Right lobe of liver (tissue), 6 donors: ENCODE data around the gene ZNF438. TPM values are rescaled to one million over a fixed set of nuclear protein-coding genes. Genes with fewer than 3 reads are reported as not detected.

Source experiments
- ATAC-seq, 4 donors: fragments of 200-7000 bp; cut with Tn5 transposase; one replicate each; pipeline ENCODE4 v1.9.1; 2020; ENCODE audit warnings: mild to moderate bottlenecking in 4 of 4, moderate library complexity in 4 of 4
- DNase-seq, 3 donors: peaks; one replicate each; pipeline ENCODE4 v3.0.0-alpha.2; 2020
- H3K27ac ChIP-seq, 3 donors: fragments of 200-600 bp; one replicate each; pipeline ENCODE4 v1.8.0; 2022
- H3K27me3 ChIP-seq, 2 donors: fragments of 200-600 bp; one replicate each; pipeline ENCODE4 v1.8.0; 2022
- H3K36me3 ChIP-seq, 4 donors: fragments of 200-600 bp; sonication (generic) in 1 of 4; one replicate each; pipeline versions ENCODE4 v1.5.1 to v1.8.0; 2017 to 2022; ENCODE audit warnings: control low read depth in 1 of 4
- H3K4me1 ChIP-seq, 4 donors: fragments of 200-600 bp; sonication (generic) in 1 of 4; one replicate each; pipeline versions ENCODE4 v1.5.1 to v1.8.0; 2017 to 2022; ENCODE audit warnings: control low read depth in 1 of 4
- H3K4me3 ChIP-seq, 3 donors: fragments of 200-600 bp; one replicate each; pipeline ENCODE4 v1.8.0; 2022
- H3K9me3 ChIP-seq, 4 donors: fragments of 200-600 bp; sonication (generic) in 1 of 4; one replicate each; pipeline versions ENCODE4 v1.5.1 to v1.8.0; 2017 to 2022; ENCODE audit warnings: control low read depth in 1 of 4
- POLR2A ChIP-seq: fragments of 450-650 bp; IDR thresholded peaks from one replicate; pipeline ENCODE4 v1.6.1; 2017; ENCODE audit warnings: antibody characterized with exemption, mild to moderate bottlenecking
- WGBS: methylation state at CpG from one replicate; pipeline ENCODE4 v1.1.6; 2018; ENCODE audit warnings: low coverage, low lambda C conversion rate; ENCODE audit not compliant: insufficient coverage; ENCODE audit errors: missing lambda C conversion rate; 5-methylcytosine and 5-hydroxymethylcytosine counted together
- intact Hi-C, 2 donors: fragments of 100-400 bp; cut with DNase I; formaldehyde crosslinking; loops; one replicate each; pipeline versions ENCODE4 v1.11.2 to v1.14.1; 2022
- total RNA-seq, 6 experiments: library from RNA; depleted of rRNA in 2 of 6; stranded (reverse); fragments of >200 nt in 2 of 6; fragmentation: NEBNext Ultra II Directional in 3 of 6; extraction: Animal tissue kit (Norgen Biotek cat#: 25700) in 3 of 6; gene quantifications; one replicate each; pipeline versions ENCODE4 v1.1.0 to v1.2.4, GENCODE V29; 2016 to 2023
- TF ChIP-seq, protein P1 (sequence below), 4 donors: fragments of 200-600 bp in 3 of 4; fragments of 450-650 bp in 1 of 4; IDR thresholded peaks; one replicate each; pipeline versions ENCODE4 v1.5.1 to v1.8.0; 2016 to 2022; ENCODE audit warnings: antibody characterized with exemption in 4 of 4, mild to moderate bottlenecking in 2 of 4
- donor health status: DM: no; HTN: yes; CAD: no.
- donor health status: DM: no; HTN: no; CAD: no.
- donor health status: DM: no; HTN: no; CAD: no.
- donor health status: DM: no; HTN: yes; CAD: no.
- donor health status: DM: no; HTN: yes; CAD: no.

ZNF438 gene
- total RNA-seq, 6 experiments from 2014 or later: 2.5 to 5.2 (median 3.3) TPM

DNA sequence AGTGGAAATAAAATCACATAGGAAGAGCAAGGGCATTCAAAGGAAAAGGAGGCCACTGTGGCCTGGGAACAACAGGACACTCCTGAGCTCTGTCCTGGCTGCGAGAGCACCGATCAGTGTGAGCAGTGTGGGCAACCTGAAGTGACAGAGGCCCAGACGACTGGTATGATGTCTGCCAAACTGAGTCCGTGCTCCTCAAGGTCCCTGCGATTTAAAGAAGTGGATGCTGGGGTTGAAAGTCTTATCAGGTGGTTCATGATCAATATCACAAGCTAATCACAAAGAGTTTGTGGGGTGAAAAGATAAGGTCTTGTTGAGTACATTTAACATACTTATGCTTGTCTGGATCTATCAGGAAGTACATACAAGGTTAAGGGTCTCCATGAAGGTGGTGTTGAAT lies 176.5 kb downstream of the ZNF438 start:
- Histone ChIP-seq H3K4me3 (no peak overlapping the region), H3K36me3 (no peaks in the 10 kb centered on the region), H3K27ac (no peak overlapping the region), H3K4me1 (no peaks in the 10 kb centered on the region), H3K9me3 (no peaks in the 10 kb centered on the region), H3K27me3 (no peaks in the 10 kb centered on the region)
- TF ChIP-seq POLR2A: no peak
- TF ChIP-seq, protein P1, sequence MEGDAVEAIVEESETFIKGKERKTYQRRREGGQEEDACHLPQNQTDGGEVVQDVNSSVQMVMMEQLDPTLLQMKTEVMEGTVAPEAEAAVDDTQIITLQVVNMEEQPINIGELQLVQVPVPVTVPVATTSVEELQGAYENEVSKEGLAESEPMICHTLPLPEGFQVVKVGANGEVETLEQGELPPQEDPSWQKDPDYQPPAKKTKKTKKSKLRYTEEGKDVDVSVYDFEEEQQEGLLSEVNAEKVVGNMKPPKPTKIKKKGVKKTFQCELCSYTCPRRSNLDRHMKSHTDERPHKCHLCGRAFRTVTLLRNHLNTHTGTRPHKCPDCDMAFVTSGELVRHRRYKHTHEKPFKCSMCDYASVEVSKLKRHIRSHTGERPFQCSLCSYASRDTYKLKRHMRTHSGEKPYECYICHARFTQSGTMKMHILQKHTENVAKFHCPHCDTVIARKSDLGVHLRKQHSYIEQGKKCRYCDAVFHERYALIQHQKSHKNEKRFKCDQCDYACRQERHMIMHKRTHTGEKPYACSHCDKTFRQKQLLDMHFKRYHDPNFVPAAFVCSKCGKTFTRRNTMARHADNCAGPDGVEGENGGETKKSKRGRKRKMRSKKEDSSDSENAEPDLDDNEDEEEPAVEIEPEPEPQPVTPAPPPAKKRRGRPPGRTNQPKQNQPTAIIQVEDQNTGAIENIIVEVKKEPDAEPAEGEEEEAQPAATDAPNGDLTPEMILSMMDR (IDR thresholded peaks at IDR 0.05): no peak
- ATAC-seq (peak in 1 of 4 donors; percentile 21), DNase-seq (no peak)
- 92% methylated on average over 2 of the region's 5 CpGs for WGBS
- intact Hi-C loops: no loop called here

DNA sequence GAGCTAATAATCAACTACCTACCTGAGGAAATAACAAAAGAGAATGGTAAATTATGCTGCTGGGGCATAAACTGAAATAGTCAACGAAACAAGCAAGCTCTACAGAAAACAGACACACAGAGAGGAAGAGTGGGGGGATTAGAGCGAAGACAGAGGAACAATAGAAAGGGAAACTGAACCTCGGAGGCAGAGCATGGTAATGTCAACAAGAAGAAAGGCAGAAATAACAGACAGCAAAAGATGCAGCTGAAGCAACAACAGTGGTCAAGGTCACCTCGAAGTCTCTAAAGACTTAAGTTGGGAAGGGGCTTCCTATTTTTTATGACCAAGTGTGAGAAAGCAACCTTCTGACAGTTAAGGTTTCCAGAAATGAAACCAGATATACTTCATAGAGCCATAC lies 177.0 kb downstream of the ZNF438 start:
- DNase-seq: no peak
- Histone ChIP-seq H3K27me3 (no peaks in the 10 kb centered on the region), H3K4me1 (no peaks in the 10 kb centered on the region), H3K36me3 (no peaks in the 10 kb centered on the region), H3K9me3 (no peaks in the 10 kb centered on the region), H3K27ac (no peak overlapping the region), H3K4me3 (no peak overlapping the region)
- ATAC-seq: no peak
- WGBS: 44% methylated on average over 4 of the region's 4 CpGs
- TF ChIP-seq, protein P1 (IDR thresholded peaks at IDR 0.05): no peak
- no peak for TF ChIP-seq POLR2A
- intact Hi-C loops: no loop called here

DNA sequence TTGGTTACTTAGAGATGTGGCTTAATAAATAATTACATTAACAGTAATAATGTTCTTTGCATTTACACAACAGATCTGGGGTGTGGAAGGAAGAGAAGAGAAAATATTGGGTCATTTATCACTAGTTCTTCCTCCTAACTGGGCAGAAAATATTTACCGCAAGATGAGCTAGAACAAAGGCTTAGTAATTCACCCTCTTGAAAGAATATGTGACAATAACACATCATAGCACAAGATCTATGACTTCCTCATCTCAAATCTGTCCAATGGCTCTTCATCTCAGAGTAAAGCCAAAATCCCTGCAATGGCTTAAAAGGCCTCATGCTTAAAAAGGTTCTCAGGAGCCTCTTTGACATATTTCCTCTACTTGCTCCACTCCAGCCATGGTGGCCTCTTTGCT lies 178.6 kb downstream of the ZNF438 start:
- WGBS: 82% methylated on average over 1 of the region's 1 CpG

DNA sequence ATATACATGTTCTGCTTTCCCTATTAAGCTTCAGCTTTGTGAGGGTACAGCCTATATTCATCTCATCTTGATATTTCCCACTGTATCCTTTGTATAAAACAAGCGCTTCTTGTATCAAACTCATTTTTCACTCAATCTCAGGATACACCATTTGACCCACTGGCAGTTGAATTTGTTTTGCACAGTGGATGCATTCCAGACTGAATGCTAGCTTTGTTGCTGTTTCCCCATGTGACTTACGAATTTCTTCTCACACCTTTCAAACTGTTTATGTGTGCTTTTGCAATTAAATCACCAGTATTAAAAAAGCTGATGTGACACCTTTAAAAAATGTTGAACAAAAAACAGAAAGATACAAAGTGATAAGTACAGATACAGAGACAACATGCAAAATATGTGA lies 180.9 kb downstream of the ZNF438 start:
- intact Hi-C loops: no loop called here
- DNase-seq: no peak

More for the DNA sequence above, 178.6 kb downstream of the ZNF438 start:
- Histone ChIP-seq H3K36me3 (no peaks in the 10 kb centered on the region), H3K4me1 (no peaks in the 10 kb centered on the region), H3K27me3 (no peaks in the 10 kb centered on the region), H3K27ac (no peak overlapping the region), H3K4me3 (no peak overlapping the region), H3K9me3 (no peaks in the 10 kb centered on the region)
- TF ChIP-seq, protein P1 (IDR thresholded peaks at IDR 0.05): no peak
- no peak for TF ChIP-seq POLR2A
- DNase-seq: no peak
- no peak for ATAC-seq
- intact Hi-C loops: no loop called here

More for the DNA sequence above, 180.9 kb downstream of the ZNF438 start:
- Histone ChIP-seq H3K27me3 (no peaks in the 10 kb centered on the region), H3K4me3 (no peak overlapping the region), H3K4me1 (no peaks in the 10 kb centered on the region), H3K36me3 (no peaks in the 10 kb centered on the region), H3K27ac (no peak overlapping the region), H3K9me3 (no peaks in the 10 kb centered on the region)
- TF ChIP-seq, protein P1 (IDR thresholded peaks at IDR 0.05): no peak
- TF ChIP-seq POLR2A: no peak
- no peak for ATAC-seq
- 86% methylated on average over 2 of the region's 2 CpGs for WGBS
